PC-9 (cell line): ENCODE results near the gene MTRF1.

Experiments used
- CTCF ChIP-seq: fragments of 200-600 bp; sonication (generic); conservative IDR thresholded peaks from 2 replicates; pipeline ENCODE4 v1.6.1; 2017; ENCODE audit warnings: mixed run types, antibody characterized with exemption, mild to moderate bottlenecking, moderate library complexity
- EZH2 ChIP-seq: fragments of 200-600 bp; sonication (generic); IDR thresholded peaks from 2 replicates; pipeline ENCODE4 v1.8.0; 2017; ENCODE audit warnings: antibody characterized with exemption, low read depth

GRCh38 chr13:41241626-41242025, 21.8 kb downstream of the MTRF1 start:
- TF ChIP-seq CTCF: no peak
- no peak for TF ChIP-seq EZH2
